Hepatocyte (in vitro differentiated cells): Measurements from ENCODE around the gene TK1. TPM values are rescaled to one million over a fixed set of nuclear protein-coding genes. Genes with fewer than 3 reads are reported as not detected.

Experiments
- DNase-seq: peaks from one replicate; pipeline ENCODE4 v3.0.0-alpha.2; 2016; ENCODE audit warnings: low spot score
- H2AFZ ChIP-seq: fragments of 200-600 bp; sonication (generic); 2 replicates; pipeline ENCODE4 v1.6.0; 2016; ENCODE audit warnings: antibody characterized with exemption, mild to moderate bottlenecking
- H3K27ac ChIP-seq: fragments of 200-600 bp; sonication (generic); 2 replicates; pipeline ENCODE4 v1.5.1; 2016; ENCODE audit warnings: mild to moderate bottlenecking
- H3K27me3 ChIP-seq: fragments of 200-600 bp; sonication (generic); 2 replicates; pipeline ENCODE4 v1.6.1; 2016
- H3K36me3 ChIP-seq: fragments of 200-600 bp; sonication (generic); replicated peaks from 2 replicates; pipeline ENCODE4 v1.5.1; 2016; ENCODE audit warnings: low read depth; ENCODE audit not compliant: insufficient read depth
- H3K4me1 ChIP-seq: fragments of 200-600 bp; sonication (generic); 2 replicates; pipeline ENCODE4 v1.5.1; 2016; ENCODE audit warnings: mild to moderate bottlenecking, moderate library complexity; ENCODE audit not compliant: insufficient read depth
- H3K4me2 ChIP-seq: fragments of 200-600 bp; sonication (generic); 2 replicates; pipeline ENCODE4 v1.6.0; 2016
- H3K4me3 ChIP-seq: fragments of 200-600 bp; sonication (generic); 2 replicates; pipeline ENCODE4 v1.5.1; 2016; ENCODE audit warnings: mild to moderate bottlenecking
- H3K79me2 ChIP-seq: fragments of 200-600 bp; sonication (generic); 2 replicates; pipeline ENCODE4 v1.6.0; 2017; ENCODE audit warnings: mild to moderate bottlenecking
- H3K9me2 ChIP-seq: fragments of 200-600 bp; sonication (generic); replicated peaks from 2 replicates; pipeline ENCODE4 v1.6.0; 2017; ENCODE audit warnings: mild to moderate bottlenecking; ENCODE audit not compliant: insufficient read depth
- H3K9me3 ChIP-seq: fragments of 200-600 bp; sonication (generic); 2 replicates; pipeline ENCODE4 v1.5.1; 2016; ENCODE audit warnings: low read depth, mild to moderate bottlenecking
- H4K20me1 ChIP-seq: fragments of 200-600 bp; sonication (generic); 2 replicates; pipeline ENCODE4 v1.6.0; 2016; ENCODE audit warnings: mild to moderate bottlenecking; ENCODE audit not compliant: insufficient read depth, poor library complexity, severe bottlenecking
- CTCF ChIP-seq: fragments of 200-600 bp; sonication (generic); IDR thresholded peaks from 2 replicates; pipeline ENCODE4 v1.5.1; 2016; ENCODE audit warnings: antibody characterized with exemption, mild to moderate bottlenecking; ENCODE audit not compliant: poor library complexity
- EZH2 ChIP-seq: fragments of 200-600 bp; sonication (generic); IDR thresholded peaks from 2 replicates; pipeline ENCODE4 v1.6.1; 2016; ENCODE audit warnings: antibody characterized with exemption, mild to moderate bottlenecking, borderline replicate concordance
- EZH2phosphoT487 ChIP-seq: fragments of 200-600 bp; sonication (generic); IDR thresholded peaks from one replicate; pipeline ENCODE4 v1.6.1; 2018; ENCODE audit warnings: antibody characterized with exemption, mild to moderate bottlenecking, low read depth, moderate library complexity; ENCODE audit not compliant: unreplicated experiment, severe bottlenecking
- WGBS: methylation state at CpG from one replicate; pipeline ENCODE4 v1.1.6; 2016; ENCODE audit warnings: low lambda C conversion rate; ENCODE audit errors: missing lambda C conversion rate; 5-methylcytosine and 5-hydroxymethylcytosine counted together
- polyA plus RNA-seq: library from polyadenylated mRNA; unstranded; fragments of >200 nt; fragmentation: Nextera tagmentation; extraction: Ambion mirVana; gene quantifications from 2 replicates; pipeline ENCODE4 v1.2.1, GENCODE V29; 2016
- total RNA-seq: library from RNA; depleted of rRNA; stranded (reverse); fragments of >200 nt; gene quantifications from 2 replicates; pipeline ENCODE4 v1.2.3, GENCODE V29; 2014

TK1 gene
- total and polyA plus RNA-seq, 2 experiments from 2014 or later: 8.3 to 29.9 TPM

- no peak overlapping the region for H3K4me3 ChIP-seq
- H4K20me1 ChIP-seq: no peaks in the 10 kb centered on the region
- no peak overlapping the region for H3K27ac ChIP-seq
- peaks cover 11% of the 10 kb centered on the region for H3K27me3 ChIP-seq
- no peak for TF ChIP-seq EZH2phosphoT487
- no peak for TF ChIP-seq CTCF
- no peak for TF ChIP-seq EZH2
- peaks cover 17% of the 10 kb centered on the region for H3K4me1 ChIP-seq
- no peaks in the 10 kb centered on the region for H3K9me3 ChIP-seq
- DNase-seq: no peak
- no peaks in the 10 kb centered on the region for H3K9me2 ChIP-seq
- no peaks in the 10 kb centered on the region for H3K36me3 ChIP-seq
- peak overlapping the region; percentile 100 for H3K4me2 ChIP-seq
- H3K79me2 ChIP-seq: peaks cover 3% of the 10 kb centered on the region
- H2AFZ ChIP-seq: no peak overlapping the region
- WGBS: 93% methylated on average over 5 of the region's 6 CpGs
These were observed 60.0 kb downstream of the TK1 start for GRCh38 chr17:78126895-78127238.

DNA sequence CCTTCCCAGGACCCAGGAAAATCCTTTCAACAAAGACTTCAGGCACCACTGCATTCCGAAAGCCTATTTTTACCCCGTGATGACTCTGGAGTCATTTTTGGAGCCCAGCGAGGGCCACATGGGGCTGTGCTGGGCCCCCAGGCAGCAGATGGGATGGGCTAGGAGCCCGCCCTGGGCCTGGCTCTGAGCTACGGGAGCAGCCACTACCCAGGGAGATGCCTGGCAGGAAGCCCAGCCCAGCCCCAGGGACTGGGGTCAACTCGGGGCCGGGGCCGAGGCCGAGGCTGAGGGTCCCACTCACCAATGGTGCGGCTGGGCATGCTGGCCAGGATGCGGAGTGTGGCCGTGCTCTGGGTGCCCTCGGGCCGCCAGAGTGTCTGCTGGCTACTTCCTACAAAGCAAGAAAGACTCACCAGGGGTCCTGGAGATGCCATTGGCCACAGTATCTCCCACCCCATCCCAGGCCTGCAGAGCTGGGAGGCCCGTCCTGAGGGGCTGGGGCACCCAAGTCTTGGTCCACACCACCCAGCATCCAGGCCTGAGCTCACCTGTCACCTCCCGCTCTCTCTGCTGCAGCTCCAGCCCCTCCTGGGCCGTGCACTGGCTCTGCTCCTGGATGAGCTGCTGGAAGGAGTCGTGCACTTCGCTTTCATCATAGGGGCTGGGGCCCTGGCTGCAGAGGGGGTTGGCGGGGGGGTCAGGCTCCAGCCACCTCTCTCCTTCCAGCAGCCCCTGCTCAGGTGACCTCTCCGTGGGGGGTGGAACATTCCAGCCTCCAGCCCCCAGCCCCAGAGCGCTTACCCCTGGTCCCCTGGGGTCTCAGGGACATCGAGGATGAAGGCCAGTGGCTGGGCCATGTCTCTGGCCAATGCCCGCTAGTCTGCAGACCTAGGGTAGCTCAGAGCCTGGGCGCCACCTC, 60.6 kb downstream of the TK1 start:
- no peak overlapping the region for H2AFZ ChIP-seq
- TF ChIP-seq EZH2phosphoT487 (no peak), CTCF (no peak), EZH2 (no peak)
- H3K79me2 ChIP-seq: peaks cover 3% of the 10 kb centered on the region
- H3K27ac ChIP-seq: no peak overlapping the region
- 90% methylated on average over 25 of the region's 25 CpGs for WGBS
- no peak overlapping the region for H3K4me2 ChIP-seq
- no peaks in the 10 kb centered on the region for H3K36me3 ChIP-seq
- no peaks in the 10 kb centered on the region for H3K9me2 ChIP-seq
- H4K20me1 ChIP-seq: no peaks in the 10 kb centered on the region
- peaks cover 12% of the 10 kb centered on the region for H3K4me1 ChIP-seq
- H3K27me3 ChIP-seq: peaks cover 7% of the 10 kb centered on the region
- no peak for DNase-seq
- H3K4me3 ChIP-seq: no peak overlapping the region
- no peaks in the 10 kb centered on the region for H3K9me3 ChIP-seq

- WGBS: 94% methylated on average over 39 of the region's 39 CpGs
- no peaks in the 10 kb centered on the region for H3K9me3 ChIP-seq
- no peak overlapping the region for H3K4me2 ChIP-seq
- H2AFZ ChIP-seq: no peak overlapping the region
- H4K20me1 ChIP-seq: no peaks in the 10 kb centered on the region
- H3K27ac ChIP-seq: no peak overlapping the region
- H3K4me3 ChIP-seq: no peak overlapping the region
- peaks cover 3% of the 10 kb centered on the region for H3K79me2 ChIP-seq
- H3K4me1 ChIP-seq: peaks cover 12% of the 10 kb centered on the region
- H3K27me3 ChIP-seq: no peaks in the 10 kb centered on the region
- no peak for DNase-seq
- H3K9me2 ChIP-seq: no peaks in the 10 kb centered on the region
- H3K36me3 ChIP-seq: no peaks in the 10 kb centered on the region
- TF ChIP-seq EZH2phosphoT487: no peak
- no peak for TF ChIP-seq EZH2
- no peak for TF ChIP-seq CTCF
These were observed 61.5 kb downstream of the TK1 start for GRCh38 chr17:78125138-78125913.
